ENCODE data around the gene ING2. TPM values are rescaled to one million over a fixed set of nuclear protein-coding genes. Genes with fewer than 3 reads are reported as not detected.

The ING2 gene
- total RNA-seq, 1 experiment from 2014 or later: 15.8 TPM

- no TSS peak for BruUV-seq (replicated peaks)
- H3K4me3 ChIP-seq (ENCODE audit: low read depth, low read length, poor library complexity, severe bottlenecking): no peak overlapping the region
- TF ChIP-seq CTCF (conservative IDR thresholded peaks at IDR 0.05; ENCODE audit: low read depth, low read length) (no peak), EZH2 (IDR thresholded peaks at IDR 0.05; ENCODE audit: borderline replicate concordance, low read depth, low read length, poor library complexity, severe bottlenecking) (no peak)
- ChIA-PET POLR2A (ENCODE audit: low non-redundant PET) (no interaction called here), CTCF (no interaction called here)
- H3K27me3 ChIP-seq (replicated peaks; ENCODE audit: insufficient read depth, low read depth, low read length, poor library complexity): peaks cover 7% of the 10 kb centered on the region
- H3K27ac ChIP-seq (ENCODE audit: low read depth, low read length, poor library complexity, severe bottlenecking): no peak overlapping the region
- intact Hi-C loops (cut with micrococcal nuclease; ENCODE audit: unreplicated experiment): no loop called here
- H3K4me1 ChIP-seq (ENCODE audit: insufficient read depth, low read length, poor library complexity, severe bottlenecking): no peaks in the 10 kb centered on the region
- no peaks in the 10 kb centered on the region for H3K36me3 ChIP-seq (ENCODE audit: insufficient read depth, low read length, poor library complexity, severe bottlenecking)
- no peak for DNase-seq (ENCODE audit: low spot score)
- H3K9me3 ChIP-seq (ENCODE audit: low read depth, low read length, poor library complexity, severe bottlenecking): no peaks in the 10 kb centered on the region
These were observed 57.0 kb downstream of the ING2 start for GRCh38 chr4:183561905-183562304.

Other genes starting within 250 kb of the ING2 start
- gene CLDN22, start 184.8 kb upstream of the ING2 start, total RNA-seq (2021): not detected in 2 replicates
- not detected in 2 replicates for gene CLDN24, start 182.6 kb upstream of the ING2 start, total RNA-seq (2021)
- gene CDKN2AIP, start 60.4 kb upstream of the ING2 start, total RNA-seq (2021): 20.6 and 21.9 TPM in 2 replicates
- gene RWDD4, start 154.1 kb downstream of the ING2 start, total RNA-seq (2021): 29.4 and 33.8 TPM in 2 replicates
- 29.1 and 30.0 TPM in 2 replicates for gene TRAPPC11, start 154.2 kb downstream of the ING2 start, total RNA-seq (2021)